Measurements from ENCODE around the gene PHF13.
A peak's percentile ranks its signal among the peaks of the same experiment; 100 is the strongest.
"Not testable (repeated sequence)": the region's sequence is repeated elsewhere in the genome, so short reads cannot be mapped to it uniquely, and the experiment has no call there.

Gene PHF13

DNA sequence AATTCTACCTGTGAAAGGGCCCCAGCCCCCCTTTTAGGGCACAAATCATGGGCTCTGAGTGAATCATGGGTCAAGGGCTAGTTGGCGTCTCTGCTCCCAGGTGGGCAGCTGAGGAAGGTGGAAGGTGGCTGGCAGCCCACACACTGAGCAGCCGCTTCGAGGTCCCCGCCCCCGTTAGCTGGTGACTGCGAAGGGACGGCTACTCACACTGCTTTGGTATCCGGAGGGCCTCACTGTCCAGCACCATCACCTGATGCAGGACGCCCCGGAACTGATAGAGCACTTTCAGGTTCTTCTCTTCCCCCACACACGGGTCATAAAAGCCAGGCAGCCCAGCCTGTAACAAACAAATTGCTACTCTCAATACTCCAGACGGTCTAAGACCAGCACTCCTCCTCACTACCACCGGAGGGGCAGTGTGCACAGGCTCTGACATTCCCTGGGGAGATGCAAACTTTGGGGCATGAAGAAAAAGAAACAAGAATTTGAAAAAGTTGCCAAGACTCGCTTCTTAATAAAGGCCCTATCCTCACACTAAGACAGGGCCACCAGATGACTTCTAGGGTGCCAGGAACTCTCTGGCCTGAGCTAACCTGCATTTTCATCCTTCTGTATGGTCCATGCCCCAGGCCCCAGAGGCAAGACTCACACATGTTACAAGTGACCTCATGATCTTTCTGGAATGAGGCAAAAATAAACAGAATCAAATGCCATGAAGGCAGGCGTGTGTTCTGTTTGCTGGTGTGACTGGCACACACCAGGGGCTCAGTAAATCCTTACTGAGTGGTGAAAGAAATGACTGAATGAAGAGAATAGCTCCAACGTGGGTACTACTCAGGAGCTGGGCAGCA is 22.6 kb downstream of the PHF13 start:
- no peak overlapping the region for H3K4me3 ChIP-seq (ENCODE audit: control insufficient read depth, low read depth, low read length)
- TF ChIP-seq, protein P1, sequence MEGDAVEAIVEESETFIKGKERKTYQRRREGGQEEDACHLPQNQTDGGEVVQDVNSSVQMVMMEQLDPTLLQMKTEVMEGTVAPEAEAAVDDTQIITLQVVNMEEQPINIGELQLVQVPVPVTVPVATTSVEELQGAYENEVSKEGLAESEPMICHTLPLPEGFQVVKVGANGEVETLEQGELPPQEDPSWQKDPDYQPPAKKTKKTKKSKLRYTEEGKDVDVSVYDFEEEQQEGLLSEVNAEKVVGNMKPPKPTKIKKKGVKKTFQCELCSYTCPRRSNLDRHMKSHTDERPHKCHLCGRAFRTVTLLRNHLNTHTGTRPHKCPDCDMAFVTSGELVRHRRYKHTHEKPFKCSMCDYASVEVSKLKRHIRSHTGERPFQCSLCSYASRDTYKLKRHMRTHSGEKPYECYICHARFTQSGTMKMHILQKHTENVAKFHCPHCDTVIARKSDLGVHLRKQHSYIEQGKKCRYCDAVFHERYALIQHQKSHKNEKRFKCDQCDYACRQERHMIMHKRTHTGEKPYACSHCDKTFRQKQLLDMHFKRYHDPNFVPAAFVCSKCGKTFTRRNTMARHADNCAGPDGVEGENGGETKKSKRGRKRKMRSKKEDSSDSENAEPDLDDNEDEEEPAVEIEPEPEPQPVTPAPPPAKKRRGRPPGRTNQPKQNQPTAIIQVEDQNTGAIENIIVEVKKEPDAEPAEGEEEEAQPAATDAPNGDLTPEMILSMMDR (IDR thresholded peaks at IDR 0.05; ENCODE audit: control insufficient read depth, insufficient read depth, low read depth, low read length, missing control alignments): no peak
- no peak for DNase-seq (ENCODE audit: low read depth)

DNA sequence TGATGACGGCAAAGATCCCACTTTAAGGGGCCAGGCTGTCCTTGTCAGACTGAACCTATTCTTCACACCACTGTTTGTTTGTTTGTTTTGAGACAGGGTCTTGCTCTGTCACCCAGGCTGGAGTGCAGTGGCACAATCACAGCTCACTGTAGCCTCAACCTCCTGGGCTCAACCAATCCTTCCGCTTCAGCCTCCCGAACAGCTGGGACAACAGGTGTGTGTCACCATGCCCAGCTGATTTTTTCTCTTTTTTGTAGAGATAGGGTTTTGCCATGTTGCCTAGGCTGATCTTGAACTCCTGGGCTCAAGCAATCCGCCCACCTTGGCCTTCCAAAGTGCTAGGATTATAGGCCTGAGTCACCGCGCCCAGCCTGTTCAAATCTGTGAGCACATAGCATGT is 23.2 kb downstream of the PHF13 start:
- DNase-seq (ENCODE audit: low read depth); H3K4me3 ChIP-seq (ENCODE audit: control insufficient read depth, low read depth, low read length): not testable (repeated sequence)

DNA sequence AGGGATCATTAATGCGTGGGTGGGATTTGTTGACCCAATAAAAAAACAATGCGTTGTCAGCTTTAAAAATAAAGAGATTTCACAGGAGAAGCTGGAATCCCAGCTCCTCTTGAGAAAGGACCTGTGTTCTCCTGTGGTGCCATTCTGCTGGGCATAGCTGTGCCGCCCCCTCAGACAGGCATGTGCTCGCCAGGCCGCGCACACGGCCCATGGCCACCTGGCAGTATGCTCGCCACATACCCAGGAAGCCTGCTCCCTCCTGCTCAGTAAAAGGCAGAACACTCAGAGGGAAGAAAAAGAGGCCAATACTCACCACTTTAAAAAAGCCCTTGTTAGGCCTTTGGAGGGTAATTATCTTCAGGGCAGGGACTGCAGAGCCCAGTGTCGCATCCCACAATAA is 24.2 kb downstream of the PHF13 start:
- TF ChIP-seq, protein P1 (IDR thresholded peaks at IDR 0.05; ENCODE audit: control insufficient read depth, insufficient read depth, low read depth, low read length, missing control alignments): no peak
- no peak overlapping the region for H3K4me3 ChIP-seq (ENCODE audit: control insufficient read depth, low read depth, low read length)
- no peak for DNase-seq (ENCODE audit: low read depth)

DNA sequence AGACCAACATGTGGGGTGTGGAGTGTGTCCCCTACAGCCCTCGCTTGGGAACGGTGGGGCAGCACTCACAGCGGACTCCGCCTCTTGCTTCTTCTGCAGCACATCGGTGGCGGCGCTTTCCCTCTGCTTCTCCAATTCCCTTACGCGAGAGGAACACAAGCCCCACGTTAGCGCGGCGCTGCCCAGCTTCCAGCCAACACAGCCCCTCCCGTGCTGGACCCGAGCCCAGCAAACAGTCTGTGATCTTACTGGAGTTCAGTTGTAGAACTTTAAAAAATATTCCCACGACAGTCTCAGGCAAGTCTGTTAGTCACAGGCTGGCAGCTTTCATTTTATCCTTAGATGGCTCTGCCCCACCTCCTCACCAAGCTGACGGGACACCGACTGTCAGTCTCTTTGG is 24.7 kb downstream of the PHF13 start:
- H3K4me3 ChIP-seq (ENCODE audit: control insufficient read depth, low read depth, low read length): no peak overlapping the region
- DNase-seq (ENCODE audit: low read depth): peak; percentile 39
- TF ChIP-seq, protein P1 (IDR thresholded peaks at IDR 0.05; ENCODE audit: control insufficient read depth, insufficient read depth, low read depth, low read length, missing control alignments): no peak

DNA sequence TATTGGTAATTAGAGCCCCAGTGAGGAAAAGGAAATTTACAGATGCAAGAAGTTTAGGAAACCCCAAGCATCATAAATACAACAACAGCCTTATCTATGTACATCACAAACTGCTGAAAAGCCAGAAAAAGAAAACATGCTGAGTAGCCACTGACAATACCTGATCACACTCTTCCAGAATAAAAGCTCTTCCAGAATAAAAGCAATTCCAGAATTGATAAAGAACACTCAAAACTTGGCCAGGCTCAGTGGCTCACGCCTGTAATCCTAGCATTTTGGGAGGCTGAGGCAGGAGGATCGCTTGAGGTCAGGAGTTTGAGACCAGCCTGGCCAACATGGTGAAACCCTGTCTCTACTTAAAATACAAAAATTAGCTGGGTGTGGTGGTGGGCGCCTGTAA is 27.3 kb downstream of the PHF13 start:
- not testable (repeated sequence) for H3K4me3 ChIP-seq (ENCODE audit: control insufficient read depth, low read depth, low read length); DNase-seq (ENCODE audit: low read depth)

DNA sequence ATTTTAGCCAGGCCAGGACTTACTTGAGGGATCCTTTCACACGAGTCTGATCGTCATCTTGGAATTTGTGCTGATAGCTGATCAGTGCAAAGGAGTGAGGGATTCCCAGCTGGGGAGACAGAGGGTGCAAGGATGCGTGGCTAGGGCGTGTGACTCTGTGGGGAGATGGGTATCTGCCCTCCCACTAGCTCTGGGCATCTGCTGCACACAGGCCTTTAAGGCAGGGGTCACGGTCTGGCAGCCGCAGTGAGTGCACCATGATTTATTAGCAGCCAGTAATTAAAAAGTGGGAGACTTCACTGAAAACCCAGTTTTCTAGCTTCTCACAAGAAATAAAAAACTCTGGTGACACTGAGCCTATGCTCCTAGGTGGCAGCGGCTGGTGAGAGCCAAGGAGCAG is 31.5 kb downstream of the PHF13 start:
- no peak for DNase-seq (ENCODE audit: low read depth)
- no peak overlapping the region for H3K4me3 ChIP-seq (ENCODE audit: control insufficient read depth, low read depth, low read length)
- TF ChIP-seq, protein P1 (IDR thresholded peaks at IDR 0.05; ENCODE audit: control insufficient read depth, insufficient read depth, low read depth, low read length, missing control alignments): no peak

DNA sequence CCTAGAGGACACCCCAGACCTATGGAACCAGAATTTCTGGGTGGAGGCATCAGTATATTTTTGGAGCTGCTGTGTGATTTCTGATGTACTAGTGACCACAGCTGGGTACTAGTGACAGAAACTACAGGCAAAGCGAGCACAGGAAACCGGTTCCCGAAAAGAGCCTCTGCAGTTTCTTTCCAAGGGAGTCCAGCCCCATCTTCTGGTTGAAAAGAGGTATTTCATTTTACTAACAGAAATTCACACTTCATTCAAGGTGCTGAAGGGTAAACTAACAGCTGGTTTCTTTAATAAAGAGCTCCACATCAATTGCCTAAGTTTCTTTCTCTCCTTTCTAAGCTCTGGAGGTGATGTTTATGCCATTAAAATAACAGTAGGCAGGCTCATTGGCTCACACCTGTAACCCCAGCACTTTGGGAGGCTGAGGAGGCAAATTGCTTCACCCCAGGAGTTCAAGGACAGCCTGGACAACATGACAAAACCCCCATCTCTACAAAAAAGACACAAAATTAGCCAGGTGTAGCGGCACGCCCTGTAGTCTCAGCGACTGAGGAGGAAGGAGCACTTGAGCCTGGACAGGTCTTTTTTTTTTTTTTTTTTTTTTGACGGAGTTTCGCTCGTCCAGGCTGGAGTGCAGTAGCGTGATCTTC is 33.1 kb downstream of the PHF13 start:
- TF ChIP-seq, protein P1 (IDR thresholded peaks at IDR 0.05; ENCODE audit: control insufficient read depth, insufficient read depth, low read depth, low read length, missing control alignments): peak; percentile 59
- no peak for DNase-seq (ENCODE audit: low read depth)
- no peak overlapping the region for H3K4me3 ChIP-seq (ENCODE audit: control insufficient read depth, low read depth, low read length)
